DMS153 (cell line): ENCODE data around the gene ZNF888.
A peak's percentile ranks its signal among the peaks of the same experiment; 100 is the strongest.
"Not testable (repeated sequence)": the region's sequence is repeated elsewhere in the genome, so short reads cannot be mapped to it uniquely, and the experiment has no call there.

Experiments
- DNase-seq: peaks from one replicate; lab custom pipeline; 2025; lab: John Stamatoyannopoulos, UW

ZNF888 gene

DNA sequence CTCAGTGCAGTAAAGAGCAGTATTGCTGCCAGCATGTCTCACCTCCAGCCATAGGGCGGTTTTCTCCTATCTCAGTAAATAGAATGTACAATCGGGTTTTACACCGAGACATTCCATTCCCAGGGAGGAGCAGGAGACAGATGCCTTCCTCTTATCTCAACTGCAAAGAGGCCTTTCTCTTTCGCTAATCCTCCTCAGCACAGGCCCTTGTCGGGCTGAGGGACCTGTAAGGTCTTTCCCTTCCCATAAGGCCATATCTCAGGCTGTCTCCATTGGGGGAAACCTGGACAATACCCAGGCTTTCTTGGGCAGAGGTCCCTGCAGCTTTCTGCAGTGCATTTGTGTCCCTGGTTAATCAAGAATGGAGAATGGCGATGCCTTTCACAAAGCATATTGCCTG is 50.2 kb downstream of the ZNF888 start:
- not testable (repeated sequence) for DNase-seq

DNA sequence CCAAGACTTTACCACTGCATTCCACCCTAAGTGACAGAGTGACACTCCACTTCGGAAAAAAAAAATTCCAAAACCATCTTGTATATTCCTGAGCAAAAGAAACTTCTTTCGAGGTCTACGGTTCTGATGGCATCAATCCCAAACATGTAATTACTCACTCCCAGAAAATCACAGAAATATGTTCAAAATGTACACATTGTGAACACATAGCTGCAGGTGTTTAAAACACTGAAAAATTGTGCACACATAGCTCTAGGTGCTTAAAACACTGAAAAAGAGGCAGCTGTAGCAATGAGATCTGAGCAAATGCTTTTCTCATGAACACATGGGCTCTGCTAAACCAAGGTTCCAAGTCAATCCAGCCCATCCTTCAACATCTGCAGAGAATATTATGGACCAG is 51.8 kb downstream of the ZNF888 start:
- DNase-seq, result no peak

DNA sequence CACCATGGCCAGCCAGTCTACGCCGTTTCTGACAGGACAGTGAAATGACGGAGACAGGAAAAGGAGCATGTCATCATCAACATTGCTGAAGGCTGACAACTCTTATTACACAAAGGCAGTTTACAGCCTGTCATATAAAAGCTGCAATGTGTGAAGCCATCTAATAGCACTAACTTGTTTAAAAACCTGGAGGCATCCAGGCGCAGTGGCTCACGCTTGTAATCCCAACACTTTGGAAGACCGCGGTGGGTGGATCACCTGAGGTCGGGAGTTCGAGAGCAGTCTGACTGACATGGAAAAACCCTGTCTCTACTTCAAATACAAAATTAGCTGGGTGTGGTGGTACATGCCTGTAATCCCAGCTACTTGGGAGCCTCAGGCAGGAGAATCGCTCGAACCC is 55.2 kb downstream of the ZNF888 start:
- not testable (repeated sequence) for DNase-seq

DNA sequence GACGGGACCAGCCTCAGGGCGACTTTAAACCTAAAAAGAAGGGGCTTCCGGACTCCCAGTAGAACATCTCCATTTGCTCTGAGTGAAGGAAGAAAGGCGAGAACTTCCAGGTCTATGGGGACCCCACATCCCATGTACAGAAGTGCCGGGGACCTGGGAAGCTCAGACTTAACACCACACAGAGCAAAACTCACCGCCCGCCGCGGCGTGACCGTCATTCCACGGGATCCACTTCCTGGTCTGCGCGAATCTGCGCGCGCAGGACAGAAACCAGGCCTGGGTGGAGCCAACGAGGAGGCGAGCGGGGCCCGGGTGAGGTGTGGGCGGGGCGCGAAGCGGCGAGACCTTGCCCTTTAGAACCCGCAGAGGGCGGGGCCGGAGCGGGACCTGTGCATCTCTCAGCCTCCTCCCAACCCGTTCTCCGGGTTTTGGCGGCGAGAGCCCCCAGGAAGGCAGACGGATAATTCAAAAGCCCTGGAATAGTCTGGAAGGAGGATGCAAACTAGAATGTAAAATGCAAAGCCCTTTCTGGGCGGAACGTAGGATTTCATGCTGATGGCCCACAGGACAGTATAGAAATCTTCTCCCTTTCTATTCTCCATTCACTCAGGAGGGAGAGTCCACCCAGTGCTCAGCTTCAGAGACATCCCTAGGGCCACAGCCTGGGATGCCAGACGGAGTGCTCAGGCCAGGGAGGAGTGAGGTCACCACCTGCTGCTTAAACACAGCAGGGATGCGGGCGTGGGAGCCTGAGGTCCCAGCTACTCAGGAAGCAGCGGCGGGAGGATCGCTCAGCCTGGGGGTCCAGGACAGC is 65.6 kb downstream of the ZNF888 start, which contains the start of gene ZNF468:
ZNF468 (minus strand) TSS at position 242 of the 814 bp plus-strand sequence. CDS start 3,347 bp downstream, outside the sequence.
- peak; percentile 47 for DNase-seq

DNA sequence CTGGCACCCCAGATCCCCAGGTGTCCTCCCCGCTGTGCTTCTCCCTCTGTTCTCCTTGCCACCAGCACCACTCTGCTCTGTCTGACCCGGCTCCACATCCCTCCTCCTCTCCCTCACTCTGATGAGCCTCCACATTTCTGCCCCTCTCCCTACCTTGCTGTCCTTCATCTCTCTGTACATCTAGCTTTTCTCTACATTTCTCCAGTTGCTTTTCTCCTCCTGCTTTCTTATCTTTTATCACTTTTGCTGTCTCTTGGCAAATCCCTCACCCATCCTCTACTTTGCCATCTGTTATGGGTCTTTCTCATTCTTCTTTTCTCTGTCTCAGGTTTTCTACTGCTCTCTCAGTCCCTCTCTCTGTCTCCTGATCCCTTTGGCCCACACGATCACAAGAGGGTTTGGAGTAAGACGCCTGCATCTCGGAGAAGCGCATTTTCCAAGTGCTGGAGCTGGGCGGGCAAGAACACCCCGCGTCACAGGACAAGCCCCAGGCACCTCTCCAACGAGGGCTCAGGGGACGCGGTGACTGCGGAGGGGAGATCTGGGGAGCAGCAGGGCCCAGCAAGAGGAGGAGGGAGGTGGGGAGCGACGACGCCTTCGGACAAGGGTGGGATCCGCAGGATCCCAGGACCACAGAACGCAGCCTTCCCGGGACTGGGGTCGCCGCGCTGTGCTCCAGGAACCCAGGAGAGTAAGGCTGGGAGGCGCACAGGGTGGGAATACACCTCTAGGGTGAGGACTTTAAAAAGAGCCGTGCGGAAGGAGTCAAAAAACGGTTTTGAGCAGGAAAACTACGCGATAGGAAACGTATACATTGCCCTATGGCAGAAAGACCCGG is 66.5 kb downstream of the ZNF888 start:
- not testable (repeated sequence) for DNase-seq
